RWPE2 (cell line): ENCODE measurements around the gene CALM3.

Experiments
- ATAC-seq: fragments of 200-7000 bp; cut with Tn5 transposase; 3 replicates; pipeline ENCODE4 v1.9.1; 2021; ENCODE audit warnings: low read depth
- DNase-seq: peaks from one replicate; pipeline ENCODE4 v3.0.0-alpha.2; 2020; ENCODE audit warnings: low spot score
- H3K27ac ChIP-seq: fragments of 450-650 bp; 2 replicates; pipeline ENCODE4 v1.5.1; 2017; ENCODE audit warnings: mild to moderate bottlenecking; ENCODE audit not compliant: poor library complexity, severe bottlenecking
- H3K27me3 ChIP-seq: fragments of 250-450 bp; sonication (Bioruptor Pico); 2 replicates; pipeline ENCODE4 v1.5.1; 2021; ENCODE audit warnings: mild to moderate bottlenecking, moderate library complexity; ENCODE audit not compliant: insufficient read depth, poor library complexity, severe bottlenecking
- H3K36me3 ChIP-seq: fragments of 250-450 bp; sonication (Bioruptor Pico); 2 replicates; pipeline ENCODE4 v1.5.1; 2020; ENCODE audit warnings: low read depth, mild to moderate bottlenecking, moderate library complexity
- H3K4me1 ChIP-seq: fragments of 250-450 bp; sonication (Bioruptor Pico); 2 replicates; pipeline ENCODE4 v1.5.1; 2021; ENCODE audit warnings: mild to moderate bottlenecking, moderate library complexity; ENCODE audit not compliant: insufficient read depth, poor library complexity, severe bottlenecking
- H3K4me3 ChIP-seq: fragments of 250-450 bp; sonication (Bioruptor Pico); 2 replicates; pipeline ENCODE4 v1.5.1; 2021; ENCODE audit warnings: mild to moderate bottlenecking, moderate library complexity; ENCODE audit not compliant: severe bottlenecking
- H3K9me3 ChIP-seq: fragments of 250-450 bp; sonication (Bioruptor Pico); 2 replicates; pipeline ENCODE4 v1.5.1; 2021; ENCODE audit warnings: mild to moderate bottlenecking, moderate library complexity; ENCODE audit not compliant: severe bottlenecking
- TF ChIP-seq, protein P1 (sequence below): fragments of 450-650 bp; IDR thresholded peaks from one replicate; pipeline ENCODE4 v1.5.1; 2017; ENCODE audit warnings: mild to moderate bottlenecking, moderate library complexity; ENCODE audit not compliant: poor library complexity, severe bottlenecking

The CALM3 gene

GRCh38 chr19:46640656-46641055 lies 39.5 kb downstream of the CALM3 start:
- no peaks in the 10 kb centered on the region for H3K36me3 ChIP-seq
- H3K27me3 ChIP-seq = peaks cover 29% of the 10 kb centered on the region
- DNase-seq (no peak), ATAC-seq (no peak)
- TF ChIP-seq, protein P1, sequence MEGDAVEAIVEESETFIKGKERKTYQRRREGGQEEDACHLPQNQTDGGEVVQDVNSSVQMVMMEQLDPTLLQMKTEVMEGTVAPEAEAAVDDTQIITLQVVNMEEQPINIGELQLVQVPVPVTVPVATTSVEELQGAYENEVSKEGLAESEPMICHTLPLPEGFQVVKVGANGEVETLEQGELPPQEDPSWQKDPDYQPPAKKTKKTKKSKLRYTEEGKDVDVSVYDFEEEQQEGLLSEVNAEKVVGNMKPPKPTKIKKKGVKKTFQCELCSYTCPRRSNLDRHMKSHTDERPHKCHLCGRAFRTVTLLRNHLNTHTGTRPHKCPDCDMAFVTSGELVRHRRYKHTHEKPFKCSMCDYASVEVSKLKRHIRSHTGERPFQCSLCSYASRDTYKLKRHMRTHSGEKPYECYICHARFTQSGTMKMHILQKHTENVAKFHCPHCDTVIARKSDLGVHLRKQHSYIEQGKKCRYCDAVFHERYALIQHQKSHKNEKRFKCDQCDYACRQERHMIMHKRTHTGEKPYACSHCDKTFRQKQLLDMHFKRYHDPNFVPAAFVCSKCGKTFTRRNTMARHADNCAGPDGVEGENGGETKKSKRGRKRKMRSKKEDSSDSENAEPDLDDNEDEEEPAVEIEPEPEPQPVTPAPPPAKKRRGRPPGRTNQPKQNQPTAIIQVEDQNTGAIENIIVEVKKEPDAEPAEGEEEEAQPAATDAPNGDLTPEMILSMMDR = no peak
- H3K9me3 ChIP-seq = no peaks in the 10 kb centered on the region
- H3K4me3 ChIP-seq = no peak overlapping the region
- no peak overlapping the region for H3K27ac ChIP-seq
- no peaks in the 10 kb centered on the region for H3K4me1 ChIP-seq

DNA sequence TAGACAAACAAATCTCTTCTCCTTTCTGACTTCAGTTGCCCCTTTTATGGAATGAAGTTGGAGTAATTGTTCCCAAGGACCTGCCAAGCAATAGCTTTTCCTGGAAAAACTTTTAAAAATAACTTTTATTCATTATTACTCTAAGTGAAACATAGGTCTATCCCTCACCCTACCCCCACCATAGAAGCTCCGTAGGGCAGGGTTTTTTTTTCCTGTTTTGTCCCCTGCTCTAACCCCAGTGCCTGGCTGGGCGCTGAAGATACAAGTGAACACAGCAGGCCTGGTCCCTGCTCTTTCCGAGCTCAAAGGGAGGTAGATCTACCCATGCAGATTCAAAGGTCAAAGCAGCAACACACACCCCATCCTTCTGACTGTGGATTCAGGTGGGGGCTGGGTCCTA lies 43.6 kb downstream of the CALM3 start:
- no peak for DNase-seq

DNA sequence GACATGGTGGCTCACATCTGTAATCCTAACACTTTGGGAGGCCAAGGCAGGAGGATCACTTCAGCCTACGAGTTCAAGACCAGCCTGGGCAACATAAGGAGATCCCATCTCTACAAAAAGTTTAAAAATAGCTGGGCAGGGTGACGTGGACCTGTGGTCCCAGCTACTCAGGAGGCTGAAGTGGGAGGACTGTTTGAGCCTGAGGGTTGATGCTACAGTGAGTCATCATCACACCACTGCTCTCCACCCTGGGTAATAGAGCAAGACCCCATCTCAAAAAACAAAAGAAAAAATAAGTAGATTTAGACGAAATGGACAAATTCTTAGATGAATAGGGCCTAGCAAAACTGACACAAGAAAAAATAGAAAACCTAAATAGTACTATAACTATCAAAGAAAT lies 45.3 kb downstream of the CALM3 start:
- Histone ChIP-seq H3K27me3 (peaks cover 32% of the 10 kb centered on the region), H3K4me1 (no peaks in the 10 kb centered on the region), H3K4me3 (no peak overlapping the region), H3K27ac (no peak overlapping the region), H3K36me3 (no peaks in the 10 kb centered on the region), H3K9me3 (no peaks in the 10 kb centered on the region)
- TF ChIP-seq, protein P1 = no peak
- DNase-seq = no peak
- no peak for ATAC-seq

More for the DNA sequence above, 43.6 kb downstream of the CALM3 start:
- no peaks in the 10 kb centered on the region for H3K9me3 ChIP-seq
- no peak for ATAC-seq
- no peak overlapping the region for H3K27ac ChIP-seq
- H3K36me3 ChIP-seq = no peaks in the 10 kb centered on the region
- H3K4me1 ChIP-seq = no peaks in the 10 kb centered on the region
- peaks cover 25% of the 10 kb centered on the region for H3K27me3 ChIP-seq
- H3K4me3 ChIP-seq = no peak overlapping the region
- TF ChIP-seq, protein P1 = no peak

DNA sequence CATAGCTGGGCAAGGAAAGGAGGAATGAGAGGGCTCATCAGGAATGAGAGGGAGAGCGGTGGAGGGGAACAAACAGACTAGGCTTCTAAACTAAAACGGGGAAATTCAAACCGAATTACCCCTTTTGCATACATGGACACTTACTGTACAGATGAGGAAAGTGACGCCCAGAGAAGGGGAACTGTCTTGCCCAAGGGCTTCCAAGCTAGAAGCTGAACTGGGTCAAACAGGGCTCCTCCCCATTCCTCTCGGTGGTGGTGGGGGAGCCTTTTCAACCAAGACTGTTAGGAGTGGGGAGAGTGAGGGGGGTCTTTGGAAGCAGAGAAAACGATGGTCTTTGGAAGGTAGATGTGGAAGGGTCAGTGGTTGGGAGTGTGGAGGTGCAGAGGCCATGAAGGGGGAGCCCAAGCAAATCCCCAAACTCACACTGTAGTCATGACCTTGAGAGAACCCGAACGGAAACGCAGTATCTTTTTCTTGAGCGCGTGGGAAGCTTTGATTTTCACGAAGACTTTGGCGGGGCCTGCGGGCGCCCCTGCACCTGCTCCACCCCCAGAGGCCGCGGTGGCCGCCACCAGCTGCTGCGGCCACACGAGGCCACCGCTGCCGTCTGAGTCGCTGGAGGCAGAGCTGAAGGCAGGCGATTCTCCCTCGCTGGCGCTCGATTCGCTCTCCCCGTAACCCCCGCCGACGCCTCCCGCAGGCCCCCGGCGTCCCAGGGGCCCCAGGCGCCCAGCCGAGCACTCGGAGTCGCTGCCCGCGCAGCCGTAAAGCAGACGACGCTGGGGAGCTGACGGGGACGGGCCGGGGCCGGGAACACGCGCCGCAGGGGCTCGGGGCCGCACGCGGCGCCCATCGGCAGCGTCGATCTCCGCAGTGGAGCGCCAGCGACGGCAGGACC lies 47.2 kb downstream of the CALM3 start:
- DNase-seq (no peak), ATAC-seq (no peak)
- H3K4me1 ChIP-seq = no peaks in the 10 kb centered on the region
- peaks cover 32% of the 10 kb centered on the region for H3K27me3 ChIP-seq
- H3K4me3 ChIP-seq = no peak overlapping the region
- no peak overlapping the region for H3K27ac ChIP-seq
- no peaks in the 10 kb centered on the region for H3K36me3 ChIP-seq
- TF ChIP-seq, protein P1 = no peak
- H3K9me3 ChIP-seq = no peaks in the 10 kb centered on the region
